GM13976 (cell line): ENCODE measurements around the gene SCUBE1.

Experiments
- DNase-seq: peaks from one replicate; pipeline ENCODE4 v3.0.0; 2012; ENCODE audit warnings: low spot score
- in situ Hi-C: fragments of 300-500 bp; cut with MboI; formaldehyde crosslinking; loops from one replicate; pipeline ENCODE4 v1.12.0; 2022; ENCODE audit warnings: low sequenced_read_pairs, mixed read lengths, inconsistent platforms; ENCODE audit not compliant: unreplicated experiment
- TF ChIP-seq, protein P1 (sequence below): IDR thresholded peaks from 2 replicates; pipeline ENCODE4 v1.5.1; 2012; ENCODE audit warnings: borderline replicate concordance, mild to moderate bottlenecking; ENCODE audit not compliant: insufficient read depth; ENCODE audit errors: extremely low read depth, missing control alignments, control extremely low read depth

SCUBE1 gene

DNA sequence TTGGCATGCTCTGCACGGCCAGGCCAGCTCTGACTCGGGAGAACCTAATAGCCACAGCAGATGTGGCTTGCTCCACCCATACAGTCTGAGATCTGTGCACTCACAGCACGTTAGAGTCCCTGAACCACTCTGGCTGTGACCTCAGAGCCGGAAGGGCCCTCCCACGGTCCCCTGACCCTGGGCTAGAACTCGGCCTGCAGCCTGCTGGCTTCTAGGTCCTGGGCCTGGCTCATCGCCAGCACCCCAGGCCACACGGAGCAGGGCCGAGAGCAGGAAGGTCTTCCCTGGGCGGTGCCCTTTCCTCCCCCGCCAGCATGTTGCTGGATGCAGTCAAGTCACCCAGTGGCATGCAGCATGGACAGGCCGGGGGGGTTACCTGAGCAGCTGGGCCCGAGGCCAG is 120.9 kb downstream of the SCUBE1 start:
- DNase-seq = no peak
- in situ Hi-C loops = no loop called here
- TF ChIP-seq, protein P1, sequence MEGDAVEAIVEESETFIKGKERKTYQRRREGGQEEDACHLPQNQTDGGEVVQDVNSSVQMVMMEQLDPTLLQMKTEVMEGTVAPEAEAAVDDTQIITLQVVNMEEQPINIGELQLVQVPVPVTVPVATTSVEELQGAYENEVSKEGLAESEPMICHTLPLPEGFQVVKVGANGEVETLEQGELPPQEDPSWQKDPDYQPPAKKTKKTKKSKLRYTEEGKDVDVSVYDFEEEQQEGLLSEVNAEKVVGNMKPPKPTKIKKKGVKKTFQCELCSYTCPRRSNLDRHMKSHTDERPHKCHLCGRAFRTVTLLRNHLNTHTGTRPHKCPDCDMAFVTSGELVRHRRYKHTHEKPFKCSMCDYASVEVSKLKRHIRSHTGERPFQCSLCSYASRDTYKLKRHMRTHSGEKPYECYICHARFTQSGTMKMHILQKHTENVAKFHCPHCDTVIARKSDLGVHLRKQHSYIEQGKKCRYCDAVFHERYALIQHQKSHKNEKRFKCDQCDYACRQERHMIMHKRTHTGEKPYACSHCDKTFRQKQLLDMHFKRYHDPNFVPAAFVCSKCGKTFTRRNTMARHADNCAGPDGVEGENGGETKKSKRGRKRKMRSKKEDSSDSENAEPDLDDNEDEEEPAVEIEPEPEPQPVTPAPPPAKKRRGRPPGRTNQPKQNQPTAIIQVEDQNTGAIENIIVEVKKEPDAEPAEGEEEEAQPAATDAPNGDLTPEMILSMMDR = no peak

DNA sequence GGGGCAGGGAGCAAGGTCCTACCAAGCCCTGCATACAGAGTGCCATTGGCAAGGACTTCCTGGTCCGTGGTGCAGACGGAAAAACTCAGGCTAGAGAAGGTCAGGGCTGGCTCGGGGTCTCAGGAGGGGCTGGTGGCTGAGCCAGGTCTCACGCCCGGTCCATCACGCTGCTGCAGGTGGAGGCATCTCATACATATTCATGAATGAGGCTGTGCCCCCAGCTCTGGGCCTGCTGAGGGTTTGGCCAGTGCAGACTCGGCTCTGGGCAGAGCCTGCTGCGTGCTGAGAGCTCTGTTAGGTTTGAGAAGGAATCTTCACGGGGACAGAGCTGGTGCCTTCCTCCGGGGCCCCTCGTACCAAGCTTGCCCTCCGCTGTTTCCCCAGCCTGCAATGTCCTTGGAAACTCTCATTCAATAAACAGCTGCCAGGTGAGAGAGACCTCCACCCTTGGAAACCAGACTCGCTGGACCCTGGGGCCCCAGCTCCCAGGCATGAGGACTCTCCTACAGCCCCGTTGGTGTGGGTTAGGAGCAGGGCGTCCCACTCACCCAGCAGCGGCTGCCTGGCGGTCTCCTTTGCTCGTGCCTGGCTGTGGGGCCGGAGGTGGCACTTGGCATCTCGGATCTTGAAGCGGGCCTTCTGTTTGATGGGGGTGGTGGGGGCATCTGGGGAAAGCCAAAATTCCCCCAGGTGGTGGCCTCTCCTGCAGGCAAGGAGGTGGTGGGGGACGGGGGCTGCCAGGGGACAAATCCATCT is 122.4 kb downstream of the SCUBE1 start:
- DNase-seq = no peak
- in situ Hi-C loops = no loop called here
- TF ChIP-seq, protein P1 = no peak

DNA sequence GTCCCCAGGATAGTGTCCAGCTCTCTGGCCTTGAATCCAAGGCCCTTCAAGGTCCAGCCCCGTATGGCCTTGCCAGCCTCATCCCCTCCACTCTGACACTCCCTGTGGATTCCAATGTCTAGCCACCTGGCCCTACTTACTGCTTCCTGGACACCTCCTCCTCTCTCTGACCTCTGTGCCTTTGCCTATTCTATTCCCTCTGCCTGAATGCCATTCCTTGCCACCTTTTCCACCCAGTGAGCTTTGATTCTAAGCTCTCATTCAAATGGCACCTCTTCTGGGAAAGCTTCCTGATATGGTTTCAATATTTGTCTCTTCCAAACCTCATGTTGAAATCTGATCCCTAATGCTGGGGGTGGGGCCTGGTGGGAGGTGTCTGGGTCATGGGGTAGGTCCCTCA is 124.4 kb downstream of the SCUBE1 start:
- DNase-seq = no peak
- in situ Hi-C loops = no loop called here
- TF ChIP-seq, protein P1 = no peak

DNA sequence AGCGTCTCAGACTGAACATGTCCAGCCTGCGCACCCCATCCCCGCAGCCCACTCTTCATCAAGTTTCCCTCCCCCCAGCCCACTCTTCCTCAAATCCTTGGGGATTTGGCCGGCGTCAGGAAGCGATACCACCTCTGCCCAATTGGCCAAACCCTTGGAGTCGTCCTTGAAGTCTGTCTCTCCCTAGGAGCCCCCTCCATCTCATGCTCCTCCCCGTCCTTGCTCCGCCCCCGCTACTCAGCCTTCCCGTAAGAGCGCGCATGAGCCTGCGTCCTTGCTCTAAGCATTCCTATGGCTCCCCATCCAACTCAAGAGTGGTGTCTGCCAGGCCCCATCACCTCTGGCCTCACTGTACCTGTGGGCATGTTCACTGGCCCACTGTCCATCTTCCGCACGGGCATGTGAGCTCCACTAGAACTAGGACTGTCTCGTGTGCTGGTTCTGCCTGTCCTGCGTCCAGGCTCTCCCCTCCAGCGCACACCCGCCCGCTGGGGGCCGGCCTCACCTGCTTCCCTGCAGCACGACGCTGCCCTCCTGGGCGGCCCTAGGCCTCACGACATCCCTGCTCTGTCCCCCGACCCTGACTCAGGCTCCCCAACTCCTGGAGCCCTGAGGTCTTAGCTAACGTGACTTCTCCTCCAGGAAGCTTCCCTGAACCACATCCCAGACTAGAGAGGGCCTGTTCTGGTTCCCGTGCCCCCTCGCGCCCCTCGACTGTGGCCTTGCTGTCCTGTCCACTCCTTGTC is 125.7 kb downstream of the SCUBE1 start:
- TF ChIP-seq, protein P1 = no peak
- in situ Hi-C loops = no loop called here
- no peak for DNase-seq

DNA sequence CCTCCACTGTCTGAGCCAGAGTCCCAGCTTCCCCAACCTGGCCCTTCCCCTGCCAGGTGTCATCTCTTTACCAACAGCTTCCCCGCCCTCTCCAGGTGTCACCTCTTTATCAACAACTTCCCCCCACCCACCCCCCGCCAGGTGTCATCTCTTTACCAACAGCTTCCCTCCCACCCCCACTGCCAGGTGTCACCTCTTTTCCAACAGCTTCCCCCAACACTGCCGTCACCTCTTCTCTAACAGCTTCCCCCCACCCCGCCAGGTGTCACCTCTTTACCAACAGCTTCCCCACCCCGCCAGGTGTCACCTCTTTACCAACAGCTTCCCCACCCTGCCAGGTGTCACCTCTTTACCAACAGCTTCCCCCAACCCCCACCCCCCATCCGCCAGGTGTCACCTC is 126.4 kb downstream of the SCUBE1 start:
- TF ChIP-seq, protein P1 = no peak
- in situ Hi-C loops = no loop called here
- no peak for DNase-seq

DNA sequence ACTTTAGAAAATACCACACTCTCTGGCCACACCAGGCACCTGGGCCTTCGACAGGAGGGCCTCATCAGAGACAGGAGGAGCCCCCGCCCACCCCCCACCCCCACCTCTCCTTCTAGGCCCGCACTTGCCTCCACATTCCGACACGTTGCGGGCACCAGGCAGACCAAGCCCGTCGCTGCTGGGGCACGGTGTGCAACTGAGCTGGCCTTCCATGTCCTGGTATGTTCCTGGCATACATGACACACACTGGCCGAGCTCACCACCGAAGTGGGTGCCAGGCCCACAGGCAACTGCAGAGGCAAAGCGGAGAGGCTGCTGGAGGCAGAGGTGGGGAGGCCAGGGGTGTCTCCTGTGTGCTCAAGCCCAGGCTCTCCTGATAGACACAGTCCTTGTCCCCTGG is 129.2 kb downstream of the SCUBE1 start:
- in situ Hi-C loops = no loop called here
- TF ChIP-seq, protein P1 = no peak
- no peak for DNase-seq
